Breast epithelium (tissue), 4 donors: ENCODE data around the gene HSPB7. TPM values are rescaled to one million over a fixed set of nuclear protein-coding genes. Genes with fewer than 3 reads are reported as not detected.
"Not testable (repeated sequence)": the region's sequence is repeated elsewhere in the genome, so short reads cannot be mapped to it uniquely, and the experiment has no call there.

Experiments
- DNase-seq, 2 donors: peaks; one replicate each; pipeline ENCODE4 v3.0.0-alpha.2; 2019; ENCODE audit warnings: low spot score in 2 of 2
- H3K27ac ChIP-seq, 2 donors: fragments of 200-600 bp; sonication (generic) in 1 of 2; one replicate each; pipeline ENCODE4 v1.5.1; 2016 to 2019; ENCODE audit warnings: mild to moderate bottlenecking in 1 of 2
- H3K27me3 ChIP-seq, 2 donors: fragments of 200-600 bp; sonication (generic) in 1 of 2; one replicate each; pipeline versions ENCODE4 v1.5.1 to v1.6.0; 2017 to 2019; ENCODE audit warnings: control low read depth in 1 of 2, mild to moderate bottlenecking in 1 of 2
- H3K36me3 ChIP-seq: fragments of 200-600 bp; one replicate; pipeline ENCODE4 v1.5.1; 2019
- H3K4me1 ChIP-seq, 2 donors: fragments of 200-600 bp; sonication (generic); one replicate each; pipeline ENCODE4 v1.5.1; 2016 to 2019; ENCODE audit warnings: control low read depth in 1 of 2
- H3K4me3 ChIP-seq, 3 donors: fragments of 200-600 bp; sonication (generic); 1 replicate in 2 of 3; 2 replicates in 1 of 3; pipeline ENCODE4 v1.5.1; 2016 to 2019; ENCODE audit warnings: mild to moderate bottlenecking in 3 of 3, moderate library complexity in 2 of 3
- H3K9me3 ChIP-seq, 2 donors: fragments of 200-600 bp; sonication (generic) in 1 of 2; one replicate each; pipeline ENCODE4 v1.5.1; 2016 to 2019; ENCODE audit warnings: control low read depth in 1 of 2
- POLR2A ChIP-seq: fragments of 450-650 bp; IDR thresholded peaks from one replicate; pipeline ENCODE4 v1.6.1; 2016; ENCODE audit warnings: antibody characterized with exemption, mild to moderate bottlenecking, moderate library complexity
- POLR2AphosphoS5 ChIP-seq, 3 donors: sonication (generic); formaldehyde crosslinking; IDR thresholded peaks; one replicate each; pipeline ENCODE4 v1.6.1; 2017; ENCODE audit warnings: antibody characterized with exemption in 3 of 3
- intact Hi-C: fragments of 100-400 bp; cut with DNase I; formaldehyde crosslinking; loops from one replicate; pipeline ENCODE4 v1.15.1; 2023; ENCODE audit warnings: low total_unique reads
- total RNA-seq, 3 donors: library from RNA; depleted of rRNA; stranded (reverse); fragments of >200 nt; gene quantifications; one replicate each; pipeline ENCODE4 v1.1.0, GENCODE V29; 2016
- TF ChIP-seq, protein P1 (sequence below), 3 donors: fragments of 450-650 bp; IDR thresholded peaks; one replicate each; pipeline ENCODE4 v1.5.1; 2016 to 2017; ENCODE audit warnings: antibody characterized with exemption in 3 of 3, mild to moderate bottlenecking in 3 of 3, moderate library complexity in 3 of 3

HSPB7 gene
- total RNA-seq, 3 donors from 2014 or later: 8.8 to 183 (median 19.0) TPM

DNA sequence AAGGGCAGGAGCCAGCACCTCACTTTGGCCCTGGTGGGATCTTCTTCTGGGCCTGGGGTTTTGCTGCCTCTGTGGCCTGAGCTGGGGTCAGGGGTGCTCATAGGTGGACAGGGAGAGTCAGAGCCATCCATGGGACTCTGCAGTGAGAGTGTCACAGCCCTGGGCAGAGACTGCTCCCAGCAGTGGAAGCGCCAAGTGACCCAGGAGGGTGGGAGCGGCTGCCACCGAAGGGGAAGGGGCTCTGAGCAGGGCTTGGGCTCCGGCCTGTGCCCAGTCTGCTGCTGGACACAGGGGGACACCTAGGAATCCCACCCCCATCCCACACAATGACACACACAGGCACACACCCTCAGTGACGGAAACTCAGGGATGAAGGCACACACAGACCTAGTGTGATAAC, 26.1 kb upstream of the HSPB7 start:
- Histone ChIP-seq H3K27ac (no peak overlapping the region), H3K9me3 (no peaks in the 10 kb centered on the region), H3K36me3 (no peaks in the 10 kb centered on the region), H3K4me3 (no peak overlapping the region), H3K27me3 (no peaks in the 10 kb centered on the region), H3K4me1 (no peaks in the 10 kb centered on the region)
- DNase-seq: no peak
- TF ChIP-seq, protein P1, sequence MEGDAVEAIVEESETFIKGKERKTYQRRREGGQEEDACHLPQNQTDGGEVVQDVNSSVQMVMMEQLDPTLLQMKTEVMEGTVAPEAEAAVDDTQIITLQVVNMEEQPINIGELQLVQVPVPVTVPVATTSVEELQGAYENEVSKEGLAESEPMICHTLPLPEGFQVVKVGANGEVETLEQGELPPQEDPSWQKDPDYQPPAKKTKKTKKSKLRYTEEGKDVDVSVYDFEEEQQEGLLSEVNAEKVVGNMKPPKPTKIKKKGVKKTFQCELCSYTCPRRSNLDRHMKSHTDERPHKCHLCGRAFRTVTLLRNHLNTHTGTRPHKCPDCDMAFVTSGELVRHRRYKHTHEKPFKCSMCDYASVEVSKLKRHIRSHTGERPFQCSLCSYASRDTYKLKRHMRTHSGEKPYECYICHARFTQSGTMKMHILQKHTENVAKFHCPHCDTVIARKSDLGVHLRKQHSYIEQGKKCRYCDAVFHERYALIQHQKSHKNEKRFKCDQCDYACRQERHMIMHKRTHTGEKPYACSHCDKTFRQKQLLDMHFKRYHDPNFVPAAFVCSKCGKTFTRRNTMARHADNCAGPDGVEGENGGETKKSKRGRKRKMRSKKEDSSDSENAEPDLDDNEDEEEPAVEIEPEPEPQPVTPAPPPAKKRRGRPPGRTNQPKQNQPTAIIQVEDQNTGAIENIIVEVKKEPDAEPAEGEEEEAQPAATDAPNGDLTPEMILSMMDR (IDR thresholded peaks at IDR 0.05): no peak
- TF ChIP-seq POLR2AphosphoS5 (IDR thresholded peaks at IDR 0.05) (no peak), POLR2A (no peak)
- intact Hi-C loops: no loop called here

DNA sequence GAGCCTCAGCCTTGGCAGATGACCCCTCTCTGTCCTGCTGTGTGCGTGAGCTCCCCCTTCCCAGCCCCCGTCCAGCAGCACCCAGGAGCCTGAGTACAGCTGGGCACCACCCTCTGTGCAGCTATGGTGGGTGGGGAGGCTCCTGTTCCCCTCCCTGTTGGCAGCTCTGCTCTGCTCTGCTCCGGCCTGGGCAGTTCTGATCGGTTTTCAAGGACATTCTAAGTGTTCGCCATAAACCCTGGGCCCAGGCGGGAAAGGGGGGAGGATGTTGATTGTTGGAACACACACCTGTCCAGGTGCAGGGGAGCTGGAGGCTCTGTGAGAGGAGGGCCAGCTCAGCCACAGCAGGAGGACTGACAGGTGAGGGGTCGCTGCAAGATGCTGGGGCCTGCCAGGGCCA, 25.7 kb upstream of the HSPB7 start, which contains the start of gene CLCNKB:
CLCNKB (plus strand) TSS at position 262 of the 400 bp plus-strand sequence. CDS start 711 bp downstream, outside the sequence.
- Histone ChIP-seq H3K4me3 (no peak within 1 kb of the TSS), H3K9me3 (no peaks in the 10 kb centered on the region), H3K27ac (no peak within 1 kb of the TSS), H3K36me3 (no peaks in the 10 kb centered on the region), H3K4me1 (no peaks in the 10 kb centered on the region), H3K27me3 (no peaks in the 10 kb centered on the region)
- intact Hi-C loops: no loop called here
- TF ChIP-seq POLR2AphosphoS5 (IDR thresholded peaks at IDR 0.05): no peak
- no peak for TF ChIP-seq POLR2A
- TF ChIP-seq, protein P1 (IDR thresholded peaks at IDR 0.05): no peak
- DNase-seq: no peak

DNA sequence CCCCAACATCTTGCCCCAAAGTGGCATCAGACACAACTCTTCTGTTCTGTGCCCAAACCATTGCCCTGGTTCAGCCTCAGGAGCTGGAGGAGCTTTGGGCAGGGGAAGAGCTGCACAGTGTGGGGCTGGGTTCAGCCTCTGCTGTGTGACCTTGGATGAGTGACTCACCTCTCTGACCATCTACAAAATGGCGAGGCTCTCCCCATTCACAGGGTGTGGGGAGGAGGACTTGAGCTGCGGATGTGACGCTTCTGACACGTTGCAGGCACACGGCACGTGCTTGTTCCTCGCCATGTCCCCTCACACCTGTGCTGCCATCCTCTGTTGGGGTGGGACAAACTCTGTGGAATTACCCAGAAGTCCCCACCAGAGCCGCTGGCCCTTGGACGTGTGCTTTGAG, 24.8 kb upstream of the HSPB7 start:
- intact Hi-C loops, H3K4me1 ChIP-seq, H3K27ac ChIP-seq, H3K9me3 ChIP-seq, H3K27me3 ChIP-seq, H3K4me3 ChIP-seq, H3K36me3 ChIP-seq, DNase-seq: not testable (repeated sequence)

DNA sequence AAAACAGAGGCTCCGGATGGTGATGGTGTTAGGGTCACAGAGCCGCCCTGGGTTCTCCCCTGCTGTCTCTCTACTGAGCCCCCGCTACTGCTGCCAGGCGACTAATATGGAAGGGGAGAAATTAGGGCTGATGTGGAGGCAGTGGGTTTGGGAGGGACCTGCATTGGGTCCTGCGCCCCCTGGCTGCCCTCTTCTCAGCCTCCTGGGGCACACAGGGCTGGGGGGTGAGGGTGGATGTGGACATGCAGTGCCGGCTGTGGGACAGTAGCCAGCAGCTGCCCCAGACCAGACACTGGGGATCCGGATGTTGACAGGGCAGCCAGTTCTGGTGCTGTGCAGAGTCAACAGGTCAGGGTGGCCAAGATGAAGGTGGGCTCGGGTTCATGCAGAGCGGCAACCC, 24.3 kb upstream of the HSPB7 start:
- DNase-seq: no peak
- intact Hi-C loops: no loop called here
- Histone ChIP-seq H3K27ac (no peak overlapping the region), H3K9me3 (no peaks in the 10 kb centered on the region), H3K36me3 (no peaks in the 10 kb centered on the region), H3K4me1 (no peaks in the 10 kb centered on the region), H3K4me3 (no peak overlapping the region), H3K27me3 (no peaks in the 10 kb centered on the region)
- TF ChIP-seq POLR2AphosphoS5 (IDR thresholded peaks at IDR 0.05) (no peak), POLR2A (no peak)
- TF ChIP-seq, protein P1 (IDR thresholded peaks at IDR 0.05): no peak

DNA sequence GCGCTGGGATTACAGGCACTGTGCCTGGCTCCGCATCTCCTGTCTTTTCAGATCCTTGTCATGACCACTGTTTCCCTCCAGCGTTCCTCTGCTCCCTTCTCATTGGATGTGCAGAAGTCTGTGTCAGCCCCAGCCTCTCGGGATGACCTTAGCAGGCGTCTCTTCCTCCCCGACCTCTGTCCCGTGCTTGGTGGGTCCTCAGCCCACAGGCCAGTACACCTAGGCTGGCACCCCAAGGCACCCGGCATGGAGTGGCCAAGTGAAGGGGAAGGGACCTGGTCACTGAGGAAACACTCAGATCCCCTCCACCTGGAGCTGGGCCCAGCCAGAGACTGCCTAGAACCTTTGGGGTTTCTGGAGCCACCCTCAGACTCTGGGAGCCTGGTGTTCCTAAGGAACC, 23.4 kb upstream of the HSPB7 start:
- H3K4me1 ChIP-seq: no peaks in the 10 kb centered on the region
- no peaks in the 10 kb centered on the region for H3K9me3 ChIP-seq
- DNase-seq: no peak
- H3K4me3 ChIP-seq: no peak overlapping the region
- H3K27me3 ChIP-seq: no peaks in the 10 kb centered on the region
- intact Hi-C loops: no loop called here
- TF ChIP-seq POLR2AphosphoS5 (IDR thresholded peaks at IDR 0.05): no peak
- no peak for TF ChIP-seq POLR2A
- TF ChIP-seq, protein P1 (IDR thresholded peaks at IDR 0.05): no peak
- no peaks in the 10 kb centered on the region for H3K36me3 ChIP-seq
- H3K27ac ChIP-seq: no peak overlapping the region

DNA sequence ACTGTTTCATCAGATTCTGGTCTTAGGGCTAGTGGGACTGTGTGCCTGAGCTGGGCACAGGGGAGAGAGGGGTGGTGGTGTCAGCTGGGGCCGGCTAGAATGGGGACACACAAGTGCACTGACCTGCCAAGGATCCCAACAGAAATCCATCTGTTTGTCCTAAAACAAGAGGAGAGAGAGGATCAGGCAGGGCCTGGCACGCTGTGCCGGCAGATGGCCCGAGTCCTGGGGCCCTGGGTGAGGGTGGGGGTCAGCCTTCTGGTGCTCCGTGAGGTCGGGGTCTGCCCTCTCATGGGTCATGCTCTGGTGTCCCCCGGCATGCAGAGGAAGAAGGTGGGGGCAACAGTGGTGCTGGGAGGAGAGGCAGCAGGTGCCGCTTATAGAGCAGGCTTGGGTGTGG, 22.0 kb upstream of the HSPB7 start:
- H3K9me3 ChIP-seq, DNase-seq, H3K4me3 ChIP-seq, H3K36me3 ChIP-seq, intact Hi-C loops, H3K4me1 ChIP-seq, H3K27ac ChIP-seq, H3K27me3 ChIP-seq: not testable (repeated sequence)
